Transverse colon (tissue), 4 donors: Measurements from ENCODE around the gene OLFM3. TPM values are rescaled to one million over a fixed set of nuclear protein-coding genes. Genes with fewer than 3 reads are reported as not detected.
A peak's percentile ranks its signal among the peaks of the same experiment; 100 is the strongest.

ENCODE experiments used
- DNase-seq: peaks from one replicate; pipeline ENCODE4 v3.0.0-alpha.2; 2019
- H3K27ac ChIP-seq, 4 donors: fragments of 200-600 bp; sonication (generic); 2 replicates each; pipeline ENCODE4 v1.5.1; 2016 to 2018; ENCODE audit warnings: inconsistent platforms in 4 of 4
- H3K27me3 ChIP-seq: fragments of 200-600 bp; sonication (generic); 2 replicates; pipeline ENCODE4 v1.5.1; 2017; ENCODE audit warnings: inconsistent platforms
- H3K36me3 ChIP-seq, 4 donors: fragments of 200-600 bp; sonication (generic); 2 replicates each; pipeline ENCODE4 v1.5.1; 2017 to 2019; ENCODE audit warnings: inconsistent platforms in 4 of 4
- H3K4me1 ChIP-seq, 4 donors: fragments of 200-600 bp; sonication (generic); 2 replicates each; pipeline ENCODE4 v1.5.1; 2017 to 2020; ENCODE audit warnings: inconsistent platforms in 4 of 4
- H3K4me3 ChIP-seq, 4 donors: fragments of 200-600 bp; sonication (generic); 1 replicate in 1 of 4; 2 replicates in 3 of 4; pipeline versions ENCODE4 v1.5.1 to v1.6.1; 2017 to 2019; ENCODE audit warnings: inconsistent platforms in 4 of 4
- H3K9me3 ChIP-seq, 2 donors: fragments of 200-600 bp; sonication (generic); 2 replicates each; pipeline ENCODE4 v1.5.1; 2017 to 2019; ENCODE audit warnings: inconsistent platforms in 2 of 2
- CTCF ChIP-seq, 5 experiments: fragments of 200-600 bp in 3 of 5; fragments of 450-650 bp in 2 of 5; sonication (generic) in 3 of 5; IDR thresholded peaks; 1 replicate in 2 of 5; 2 replicates in 3 of 5; pipeline ENCODE4 v1.5.1; 2016 to 2017; ENCODE audit warnings: antibody characterized with exemption in 5 of 5, inconsistent platforms in 3 of 5, mild to moderate bottlenecking in 2 of 5, moderate library complexity in 1 of 5
- EP300 ChIP-seq: sonication (generic); formaldehyde crosslinking; IDR thresholded peaks from one replicate; pipeline ENCODE4 v1.6.1; 2017; ENCODE audit warnings: antibody characterized with exemption, low read depth
- POLR2A ChIP-seq: fragments of 450-650 bp; IDR thresholded peaks from one replicate; pipeline ENCODE4 v1.6.1; 2016; ENCODE audit warnings: antibody characterized with exemption, mild to moderate bottlenecking, moderate library complexity
- POLR2AphosphoS5 ChIP-seq, 3 donors: sonication (generic); formaldehyde crosslinking; IDR thresholded peaks; one replicate each; pipeline ENCODE4 v1.6.1; 2016; ENCODE audit warnings: antibody characterized with exemption in 3 of 3
- WGBS, 2 donors: methylation state at CpG; one replicate each; pipeline ENCODE4 v1.1.5; 2018; ENCODE audit warnings: low coverage in 1 of 2; 5-methylcytosine and 5-hydroxymethylcytosine counted together
- in situ Hi-C, 4 donors: fragments of 200-750 bp; cut with MboI; loops; one replicate each; pipeline versions ENCODE4 v1.15.0 to v1.15.1; 2017; ENCODE audit warnings: low sequenced_read_pairs in 3 of 4, low pct_ligation_motif_present in 1 of 4, low pct_unique_long_range_greater_than_20kb in 1 of 4
- intact Hi-C: fragments of 100-400 bp; cut with DNase I; formaldehyde crosslinking; loops from one replicate; pipeline ENCODE4 v1.15.1; 2023; ENCODE audit warnings: low total_unique reads
- total RNA-seq, 4 donors: library from RNA; depleted of rRNA; stranded (reverse); fragments of >200 nt; gene quantifications; one replicate each; pipeline ENCODE4 v1.1.0, GENCODE V29; 2016

OLFM3 gene
- total RNA-seq, 4 donors from 2014 or later, result 0.55 TPM; not detected in 3

GRCh38 chr1:101798417-101798816, 198.3 kb downstream of the OLFM3 start:
- Histone ChIP-seq H3K4me3 (no peak overlapping the region), H3K36me3 (no peaks in the 10 kb centered on the region), H3K9me3 (no peaks in the 10 kb centered on the region), H3K27ac (no peak overlapping the region), H3K4me1 (no peaks in the 10 kb centered on the region), H3K27me3 (no peaks in the 10 kb centered on the region)
- TF ChIP-seq EP300, result no peak
- no peak for TF ChIP-seq POLR2AphosphoS5 (IDR thresholded peaks at IDR 0.05)
- TF ChIP-seq POLR2A, result no peak
- TF ChIP-seq CTCF (IDR thresholded peaks at IDR 0.05), result no peak
- in situ Hi-C loops (no loop called here), intact Hi-C loops (no loop called here)
- no peak for DNase-seq
- 79 to 86% methylated on average over 2 of the region's 2 CpGs for WGBS, 2 donors

- in situ Hi-C loops, result no loop called here
- TF ChIP-seq POLR2A, result no peak
- no peak for TF ChIP-seq POLR2AphosphoS5 (IDR thresholded peaks at IDR 0.05)
- no peak for TF ChIP-seq EP300
- TF ChIP-seq CTCF (IDR thresholded peaks at IDR 0.05), result no peak
- H3K4me1 ChIP-seq, result no peaks in the 10 kb centered on the region
- H3K27me3 ChIP-seq, result no peaks in the 10 kb centered on the region
- H3K27ac ChIP-seq, result no peak overlapping the region
- intact Hi-C loops, result no loop called here
- H3K4me3 ChIP-seq, result no peak overlapping the region
- no peak for DNase-seq
- 53 to 58% methylated on average over 5 of the region's 5 CpGs for WGBS, 2 donors
- H3K36me3 ChIP-seq, result no peaks in the 10 kb centered on the region
- H3K9me3 ChIP-seq, result no peaks in the 10 kb centered on the region
Measured at GRCh38 chr1:101797722-101798121, 199.0 kb downstream of the OLFM3 start.

GRCh38 chr1:101781201-101781831, 215.4 kb downstream of the OLFM3 start:
- H3K4me1 ChIP-seq, result no peaks in the 10 kb centered on the region
- H3K4me3 ChIP-seq, result no peak overlapping the region
- TF ChIP-seq POLR2A (no peak), POLR2AphosphoS5 (IDR thresholded peaks at IDR 0.05) (no peak), CTCF (IDR thresholded peaks at IDR 0.05) (no peak), EP300 (no peak)
- WGBS, 2 donors, result 23 to 29% methylated on average over 3 of the region's 3 CpGs
- no peaks in the 10 kb centered on the region for H3K9me3 ChIP-seq
- no peak overlapping the region for H3K27ac ChIP-seq
- no peak for DNase-seq
- no peaks in the 10 kb centered on the region for H3K27me3 ChIP-seq
- H3K36me3 ChIP-seq, result no peaks in the 10 kb centered on the region
- intact Hi-C loops (no loop called here), in situ Hi-C loops (no loop called here)

- no peaks in the 10 kb centered on the region for H3K27me3 ChIP-seq
- intact Hi-C loops (loop anchor here (10.0 kb wide), 1 partner anchor 1095 kb away; no protein-coding TSS in a partner anchor), in situ Hi-C loops (no loop called here)
- no peak for DNase-seq
- no peaks in the 10 kb centered on the region for H3K36me3 ChIP-seq
- no peaks in the 10 kb centered on the region for H3K9me3 ChIP-seq
- no peaks in the 10 kb centered on the region for H3K4me1 ChIP-seq
- WGBS, 2 donors, result 37 to 50% methylated on average over 3 of the region's 3 CpGs
- H3K4me3 ChIP-seq, result no peak overlapping the region
- peak in 4 of 5 experiments; percentile 18 to 29 (median 26) for TF ChIP-seq CTCF (IDR thresholded peaks at IDR 0.05)
- no peak for TF ChIP-seq EP300
- H3K27ac ChIP-seq, result no peak overlapping the region
Measured at GRCh38 chr1:101769520-101769919, 227.2 kb downstream of the OLFM3 start.
